ENCODE data around the gene SYVN1. TPM values are rescaled to one million over a fixed set of nuclear protein-coding genes. Genes with fewer than 3 reads are reported as not detected.
A peak's percentile ranks its signal among the peaks of the same experiment; 100 is the strongest.

SYVN1 gene
- total RNA-seq, 4 donors from 2014 or later: 20.5 to 72.6 (median 51.9) TPM

GRCh38 chr11:65156926-65157325 lies 22.6 kb upstream of the SYVN1 start:
- Histone ChIP-seq H3K36me3 (no peaks in the 10 kb centered on the region), H3K27ac (no peak overlapping the region), H3K9me3 (no peaks in the 10 kb centered on the region), H3K4me3 (no peak overlapping the region), H3K4me1 (no peaks in the 10 kb centered on the region), H3K27me3 (no peaks in the 10 kb centered on the region)
- in situ Hi-C loops (cut with MboI; ENCODE audit: low pct_ligation_motif_present in 1 of 4, low pct_unique_long_range_greater_than_20kb in 1 of 4, low sequenced_read_pairs in 3 of 4): no loop called here
- intact Hi-C loops (cut with DNase I; ENCODE audit: low total_unique reads): no loop called here
- TF ChIP-seq EP300 (IDR thresholded peaks at IDR 0.05; ENCODE audit: low read depth) (no peak), POLR2AphosphoS5 (IDR thresholded peaks at IDR 0.05) (no peak), POLR2A (IDR thresholded peaks at IDR 0.05) (no peak)
- TF ChIP-seq, protein P1, sequence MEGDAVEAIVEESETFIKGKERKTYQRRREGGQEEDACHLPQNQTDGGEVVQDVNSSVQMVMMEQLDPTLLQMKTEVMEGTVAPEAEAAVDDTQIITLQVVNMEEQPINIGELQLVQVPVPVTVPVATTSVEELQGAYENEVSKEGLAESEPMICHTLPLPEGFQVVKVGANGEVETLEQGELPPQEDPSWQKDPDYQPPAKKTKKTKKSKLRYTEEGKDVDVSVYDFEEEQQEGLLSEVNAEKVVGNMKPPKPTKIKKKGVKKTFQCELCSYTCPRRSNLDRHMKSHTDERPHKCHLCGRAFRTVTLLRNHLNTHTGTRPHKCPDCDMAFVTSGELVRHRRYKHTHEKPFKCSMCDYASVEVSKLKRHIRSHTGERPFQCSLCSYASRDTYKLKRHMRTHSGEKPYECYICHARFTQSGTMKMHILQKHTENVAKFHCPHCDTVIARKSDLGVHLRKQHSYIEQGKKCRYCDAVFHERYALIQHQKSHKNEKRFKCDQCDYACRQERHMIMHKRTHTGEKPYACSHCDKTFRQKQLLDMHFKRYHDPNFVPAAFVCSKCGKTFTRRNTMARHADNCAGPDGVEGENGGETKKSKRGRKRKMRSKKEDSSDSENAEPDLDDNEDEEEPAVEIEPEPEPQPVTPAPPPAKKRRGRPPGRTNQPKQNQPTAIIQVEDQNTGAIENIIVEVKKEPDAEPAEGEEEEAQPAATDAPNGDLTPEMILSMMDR (IDR thresholded peaks at IDR 0.05): no peak
- no peak for DNase-seq
- 71 to 89% methylated on average over 2 to 3 of the region's 3 CpGs for WGBS, 2 donors (ENCODE audit: low coverage in 1 of 2)

DNA sequence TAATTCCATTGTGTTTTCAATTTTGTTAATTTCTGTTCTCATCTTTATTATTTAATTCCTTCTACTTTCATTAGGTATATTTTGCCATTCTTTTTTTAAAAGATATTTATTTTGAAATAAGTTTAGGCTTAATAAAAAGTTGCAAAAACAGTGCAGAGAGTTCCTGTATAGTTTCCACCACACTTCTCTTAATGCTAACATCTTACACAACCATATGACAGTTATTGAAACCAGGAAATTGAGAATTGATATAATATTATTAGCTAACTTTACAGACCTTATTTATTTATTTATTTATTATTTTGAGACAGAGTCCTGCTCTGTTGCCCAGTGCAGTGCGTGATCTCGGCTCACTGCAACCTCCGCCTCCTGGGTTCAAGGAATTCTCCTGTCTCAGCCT lies 21.9 kb upstream of the SYVN1 start:
- in situ Hi-C loops (cut with MboI; ENCODE audit: low pct_ligation_motif_present in 1 of 4, low pct_unique_long_range_greater_than_20kb in 1 of 4, low sequenced_read_pairs in 3 of 4): no loop called here
- intact Hi-C loops (cut with DNase I; ENCODE audit: low total_unique reads): no loop called here
- no peaks in the 10 kb centered on the region for H3K27me3 ChIP-seq
- TF ChIP-seq, protein P1 (IDR thresholded peaks at IDR 0.05): no peak
- TF ChIP-seq POLR2A (IDR thresholded peaks at IDR 0.05) (no peak), POLR2AphosphoS5 (IDR thresholded peaks at IDR 0.05) (no peak), EP300 (IDR thresholded peaks at IDR 0.05; ENCODE audit: low read depth) (no peak)
- H3K9me3 ChIP-seq: no peaks in the 10 kb centered on the region
- no peaks in the 10 kb centered on the region for H3K36me3 ChIP-seq
- H3K27ac ChIP-seq: no peak overlapping the region
- 92 to 96% methylated on average over 3 of the region's 3 CpGs for WGBS, 2 donors (ENCODE audit: low coverage in 1 of 2)
- no peak for DNase-seq
- peaks cover 0 to under 1% (median 0%) of the 10 kb centered on the region in 4 donors for H3K4me1 ChIP-seq
- no peak overlapping the region for H3K4me3 ChIP-seq

GRCh38 chr11:65152122-65152521 lies 17.8 kb upstream of the SYVN1 start:
- TF ChIP-seq POLR2AphosphoS5 (IDR thresholded peaks at IDR 0.05) (no peak), EP300 (IDR thresholded peaks at IDR 0.05; ENCODE audit: low read depth) (no peak), POLR2A (IDR thresholded peaks at IDR 0.05) (no peak)
- TF ChIP-seq, protein P1 (IDR thresholded peaks at IDR 0.05): no peak
- in situ Hi-C loops (cut with MboI; ENCODE audit: low pct_ligation_motif_present in 1 of 4, low pct_unique_long_range_greater_than_20kb in 1 of 4, low sequenced_read_pairs in 3 of 4): no loop called here
- Histone ChIP-seq H3K36me3 (no peaks in the 10 kb centered on the region), H3K4me3 (no peak overlapping the region), H3K4me1 (peaks cover 8 to 12% (median 10%) of the 10 kb centered on the region in 4 donors), H3K27ac (peak overlapping the region in 2 of 4 donors; percentile 63 to 78), H3K9me3 (no peaks in the 10 kb centered on the region), H3K27me3 (no peaks in the 10 kb centered on the region)
- intact Hi-C loops (cut with DNase I; ENCODE audit: low total_unique reads): no loop called here
- DNase-seq: no peak
- 66 to 73% methylated on average over 2 of the region's 2 CpGs for WGBS, 2 donors (ENCODE audit: low coverage in 1 of 2)

- intact Hi-C loops (cut with DNase I; ENCODE audit: low total_unique reads): no loop called here
- 74 to 76% methylated on average over 3 of the region's 3 CpGs for WGBS, 2 donors (ENCODE audit: low coverage in 1 of 2)
- TF ChIP-seq POLR2AphosphoS5 (IDR thresholded peaks at IDR 0.05) (no peak), EP300 (IDR thresholded peaks at IDR 0.05; ENCODE audit: low read depth) (no peak), POLR2A (IDR thresholded peaks at IDR 0.05) (no peak)
- TF ChIP-seq, protein P1 (IDR thresholded peaks at IDR 0.05): no peak
- Histone ChIP-seq H3K27ac (peak overlapping the region; percentile 63 to 78 (median 70)), H3K9me3 (no peaks in the 10 kb centered on the region), H3K36me3 (no peaks in the 10 kb centered on the region), H3K27me3 (no peaks in the 10 kb centered on the region), H3K4me1 (peaks cover 8 to 13% (median 10%) of the 10 kb centered on the region in 4 donors), H3K4me3 (no peak overlapping the region)
- DNase-seq: no peak
- in situ Hi-C loops (cut with MboI; ENCODE audit: low pct_ligation_motif_present in 1 of 4, low pct_unique_long_range_greater_than_20kb in 1 of 4, low sequenced_read_pairs in 3 of 4): no loop called here
Observed at GRCh38 chr11:65151331-65151899, 17.1 kb upstream of the SYVN1 start.
